HG03135 (cell line): ENCODE results near the gene MRC1.

Source experiments
- ATAC-seq: cut with Tn5 transposase; IDR thresholded peaks from one replicate; pipeline ENCODE4 v1.9.1; 2021; ENCODE audit warnings: mild to moderate bottlenecking, moderate library complexity; ENCODE audit not compliant: unreplicated experiment

The MRC1 gene

GRCh38 chr10:17808971-17809841 is at the start of gene MRC1:
Gene MRC1 (plus strand): TSS chr10:17809348. CDS start chr10:17809466, 118 bp downstream.
- ATAC-seq: no peak

GRCh38 chr10:17764142-17764541 is 45.0 kb upstream of the MRC1 start:
- no peak for ATAC-seq

DNA sequence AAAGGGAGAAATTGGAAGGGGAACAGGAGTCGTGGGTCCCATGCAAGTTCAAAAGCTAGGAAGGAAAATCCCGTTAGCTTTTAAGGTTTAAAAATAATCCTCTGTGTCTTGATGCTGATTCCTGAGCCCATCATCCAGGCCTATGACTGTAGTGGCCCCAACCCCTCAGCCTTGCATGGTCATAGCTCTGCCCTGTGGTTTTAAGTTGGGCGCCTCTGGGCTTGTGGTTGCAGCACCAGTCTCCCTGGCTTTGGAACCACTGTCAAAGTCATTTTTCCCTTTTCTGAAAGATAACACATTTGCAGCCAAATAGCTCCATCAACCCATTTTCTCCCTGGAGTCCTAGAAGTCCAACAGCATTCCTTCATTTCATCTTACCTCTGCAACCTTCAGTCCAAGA is 43.5 kb upstream of the MRC1 start:
- no peak for ATAC-seq

GRCh38 chr10:17766731-17767130 is 42.4 kb upstream of the MRC1 start:
- no peak for ATAC-seq

GRCh38 chr10:17768496-17768895 is 40.7 kb upstream of the MRC1 start:
- no peak for ATAC-seq

GRCh38 chr10:17768957-17769356 is 40.2 kb upstream of the MRC1 start:
- no peak for ATAC-seq

DNA sequence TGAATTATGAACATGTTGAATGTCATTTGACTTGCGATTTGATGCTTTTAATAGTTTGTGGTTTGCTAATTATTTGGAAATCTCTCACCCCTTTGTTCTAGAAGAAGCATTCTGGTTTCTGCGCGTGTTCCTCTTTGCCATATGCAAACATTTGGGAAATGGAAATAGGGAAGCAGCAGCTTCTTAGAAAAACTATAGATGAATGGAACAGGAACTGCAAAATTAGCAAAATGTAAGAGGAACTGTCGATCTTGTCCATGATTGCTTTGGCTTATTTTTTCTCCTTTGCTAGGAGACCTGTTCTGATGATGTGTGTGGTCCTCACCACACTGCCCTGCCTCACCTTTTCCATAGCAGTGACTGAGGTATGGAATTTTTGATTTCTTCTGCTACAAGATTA is 38.1 kb upstream of the MRC1 start:
- no peak for ATAC-seq

DNA sequence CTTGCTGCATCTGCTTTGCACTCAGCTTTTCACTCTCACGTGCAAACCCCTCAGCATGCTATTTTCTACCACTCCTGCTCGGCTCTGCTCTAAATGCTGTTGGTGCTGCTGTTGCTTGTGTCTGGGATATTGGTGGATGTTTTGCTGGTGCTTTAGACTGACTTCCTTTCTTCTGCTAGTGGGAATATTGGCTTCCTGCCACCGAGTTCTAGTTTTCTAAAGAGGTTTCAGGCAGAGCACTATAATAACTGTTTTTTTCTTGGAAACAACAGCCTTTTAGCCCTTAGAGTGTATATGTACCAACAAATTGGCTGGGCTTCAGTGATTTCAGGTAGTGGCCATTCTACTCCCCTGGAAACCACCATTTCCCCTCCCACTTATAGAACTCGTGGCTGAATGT is 29.4 kb upstream of the MRC1 start:
- no peak for ATAC-seq

GRCh38 chr10:17780727-17781126 is 28.4 kb upstream of the MRC1 start:
- no peak for ATAC-seq

DNA sequence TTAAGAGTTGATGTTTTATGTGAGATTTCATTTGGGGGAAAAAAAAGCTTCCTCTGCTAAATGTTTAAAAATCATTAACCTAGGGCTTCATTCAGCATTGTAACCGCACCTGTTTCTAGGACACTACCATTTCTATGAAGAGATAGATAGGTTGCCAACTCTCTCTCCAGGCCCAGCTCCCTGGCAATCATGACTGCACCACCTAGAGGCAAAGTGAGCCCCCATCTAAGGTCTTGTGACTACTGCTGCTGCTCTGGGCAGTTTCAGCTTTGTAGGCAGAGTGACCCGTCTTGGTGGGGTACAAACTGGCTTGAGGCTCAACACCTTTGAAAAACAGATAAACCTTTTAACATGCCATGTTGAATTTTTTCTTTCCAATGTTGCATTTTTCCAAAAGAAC is 27.3 kb upstream of the MRC1 start:
- no peak for ATAC-seq

- ATAC-seq: no peak
Observed at GRCh38 chr10:17782921-17783665, 26.1 kb upstream of the MRC1 start.

DNA sequence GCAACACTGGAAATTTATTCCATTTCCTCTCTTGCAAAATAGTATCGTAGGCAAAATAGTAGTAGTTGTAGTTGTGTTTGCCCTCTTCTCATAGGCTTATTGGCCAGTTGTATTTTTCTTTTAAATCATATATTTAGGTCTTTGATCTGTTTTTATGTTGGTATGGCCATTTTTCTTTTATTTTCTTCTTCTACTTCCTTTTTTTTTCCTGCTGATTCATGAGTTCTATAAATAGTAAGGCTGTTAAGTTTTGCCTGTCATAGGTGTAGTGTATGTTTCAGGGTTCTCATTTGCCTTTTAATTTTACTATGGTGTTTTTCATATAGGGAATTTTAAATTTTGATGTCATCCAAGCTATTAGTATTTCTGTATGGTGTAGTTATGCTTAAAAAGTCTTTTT is 25.4 kb upstream of the MRC1 start:
- no peak for ATAC-seq

- no peak for ATAC-seq
Observed at GRCh38 chr10:17784688-17785087, 24.5 kb upstream of the MRC1 start.

GRCh38 chr10:17785276-17785930 is 23.7 kb upstream of the MRC1 start:
- no peak for ATAC-seq

GRCh38 chr10:17787087-17787961 is 21.8 kb upstream of the MRC1 start:
- no peak for ATAC-seq

- ATAC-seq: no peak
Observed at GRCh38 chr10:17788646-17789045, 20.5 kb upstream of the MRC1 start.

- no peak for ATAC-seq
Observed at GRCh38 chr10:17789396-17789795, 19.8 kb upstream of the MRC1 start.

DNA sequence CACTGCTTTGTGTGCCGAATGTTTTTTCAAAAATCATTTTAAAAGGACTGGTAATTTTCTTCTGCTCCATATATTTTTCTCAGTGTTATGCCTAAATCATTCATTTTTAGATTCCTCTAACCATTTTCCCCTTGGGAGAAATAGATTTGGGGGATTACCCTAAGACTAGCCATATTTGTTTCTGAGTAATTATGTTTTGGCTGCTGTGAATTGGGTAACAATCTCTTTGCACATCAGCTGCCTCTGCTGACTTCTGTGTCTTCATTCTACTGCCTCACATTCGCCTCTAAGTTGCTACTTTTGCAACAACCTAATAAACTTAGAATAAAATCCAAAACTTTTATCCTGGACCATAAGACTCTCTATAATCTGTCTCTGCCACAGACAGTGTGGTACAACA is 18.5 kb upstream of the MRC1 start:
- no peak for ATAC-seq

GRCh38 chr10:17792991-17793390 is 16.2 kb upstream of the MRC1 start:
- no peak for ATAC-seq

DNA sequence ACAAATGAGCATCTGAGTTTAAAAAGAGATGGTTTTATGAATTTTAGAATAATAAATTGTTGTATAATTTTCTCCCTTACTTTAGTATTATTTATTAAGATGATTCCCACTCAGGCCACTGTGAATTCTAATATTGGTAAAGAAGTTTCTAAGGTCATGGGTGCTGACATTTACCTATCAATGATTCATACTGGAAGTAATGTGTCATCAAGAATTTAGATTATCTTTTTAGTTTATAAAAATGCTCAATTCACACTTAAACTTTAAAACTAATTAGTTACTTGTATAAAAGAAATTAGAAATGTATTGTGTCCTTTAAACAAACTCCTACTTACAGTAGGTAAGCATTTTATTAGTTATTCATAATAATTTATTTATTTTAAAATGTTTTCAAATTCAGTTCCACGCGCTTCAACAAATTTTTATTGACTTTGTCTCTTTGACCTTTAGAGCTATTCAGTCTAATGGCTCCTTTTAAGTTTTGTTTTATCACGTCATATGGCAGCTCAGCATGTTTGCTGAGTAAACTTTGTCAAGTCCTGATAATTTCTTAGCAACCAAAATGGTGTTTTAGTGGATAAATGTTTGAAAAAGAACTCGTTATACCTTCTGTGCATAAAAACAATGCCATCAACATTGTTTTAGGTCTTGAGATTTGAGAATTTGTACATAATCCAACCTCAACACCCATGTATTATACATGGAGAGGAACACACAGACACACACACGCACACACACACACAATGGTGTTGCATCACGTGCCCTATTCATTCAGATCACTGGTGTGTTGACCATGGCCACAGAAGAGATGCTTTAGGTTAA is 15.1 kb upstream of the MRC1 start:
- ATAC-seq: no peak
